CMK (cell line): ENCODE data around the gene CELF6.

Source experiments
- DNase-seq: peaks from one replicate; pipeline ENCODE4 v3.0.0-alpha.2; 2010; ENCODE audit warnings: low read depth

CELF6 gene

GRCh38 chr15:72271895-72272212, 48.1 kb downstream of the CELF6 start:
- peak; percentile 21 for DNase-seq

GRCh38 chr15:72271221-72271620, 48.7 kb downstream of the CELF6 start:
- no peak for DNase-seq

- no peak for DNase-seq
These were observed 50.2 kb downstream of the CELF6 start for GRCh38 chr15:72269739-72270138.

DNA sequence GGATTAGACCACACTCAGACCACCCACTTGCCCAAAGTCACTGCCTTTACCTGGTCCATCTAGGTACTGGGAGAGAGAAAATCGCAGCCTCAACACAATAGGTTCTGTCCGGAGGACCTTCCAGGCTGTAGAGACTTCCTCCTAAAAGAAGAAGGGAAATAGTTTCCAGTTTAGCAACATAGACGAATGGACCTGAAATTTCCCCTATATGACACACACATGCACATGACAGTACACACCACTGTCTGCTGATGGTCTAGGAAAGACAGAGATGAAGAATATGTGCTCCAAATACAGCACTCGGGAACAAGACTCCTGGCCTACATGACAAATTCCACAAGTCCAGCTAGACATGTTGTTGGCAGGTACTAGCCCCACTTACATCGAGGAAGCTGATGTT, 54.9 kb downstream of the CELF6 start:
- no peak for DNase-seq

- DNase-seq, result no peak
These were observed 67.2 kb downstream of the CELF6 start for GRCh38 chr15:72252663-72253299.

- DNase-seq, result no peak
These were observed 70.7 kb downstream of the CELF6 start for GRCh38 chr15:72249142-72249810.

- no peak for DNase-seq
These were observed 71.4 kb downstream of the CELF6 start for GRCh38 chr15:72248514-72248913.

DNA sequence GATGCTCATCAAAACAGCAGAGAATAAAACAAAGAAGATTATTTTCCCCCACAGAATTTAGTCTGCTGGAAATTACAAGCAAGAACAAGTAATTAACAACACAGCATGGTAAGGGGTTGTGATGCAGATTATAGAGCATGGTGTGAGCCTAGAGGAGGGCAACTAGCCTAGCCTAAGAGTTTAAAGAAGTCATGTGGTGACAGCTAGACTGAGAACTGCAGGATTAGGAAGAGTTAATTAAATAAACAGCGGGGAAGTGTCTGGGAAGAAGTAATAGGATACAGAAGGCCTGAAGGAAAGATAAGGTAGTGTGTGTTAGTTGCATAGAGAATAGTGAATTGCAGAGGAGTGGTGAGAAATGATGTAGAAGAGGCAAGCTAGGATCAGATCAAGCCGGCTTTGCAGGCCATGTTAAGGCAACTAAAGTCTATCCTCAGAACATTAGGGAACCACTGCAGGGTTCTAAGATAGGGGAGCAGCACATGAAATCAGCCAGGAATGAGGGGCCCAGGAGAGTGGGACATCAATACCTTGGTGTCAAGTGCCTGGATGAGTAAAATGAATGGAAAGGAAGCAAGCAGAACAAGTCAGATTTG, 77.1 kb downstream of the CELF6 start:
- DNase-seq, result no peak

GRCh38 chr15:72239652-72240051, 80.3 kb downstream of the CELF6 start:
- no peak for DNase-seq

DNA sequence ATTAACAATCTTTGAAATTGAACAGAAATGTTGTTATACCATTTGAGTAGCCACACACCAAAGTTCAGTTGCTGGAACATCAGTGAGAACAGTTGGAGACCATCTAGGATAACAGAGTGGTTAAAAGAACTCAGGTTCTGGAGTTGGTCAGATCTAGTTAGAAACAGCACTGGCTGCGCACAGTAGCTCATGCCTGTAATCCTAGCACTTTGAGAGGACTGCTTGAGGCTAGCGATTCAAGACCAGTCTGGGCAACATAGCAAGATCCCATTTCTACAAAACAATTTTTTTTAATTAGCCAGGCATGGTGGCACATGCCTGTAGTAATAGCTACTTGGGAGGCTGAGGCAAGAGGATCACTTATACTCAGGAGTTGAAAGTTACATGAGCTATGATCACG, 81.4 kb downstream of the CELF6 start:
- no peak for DNase-seq

DNA sequence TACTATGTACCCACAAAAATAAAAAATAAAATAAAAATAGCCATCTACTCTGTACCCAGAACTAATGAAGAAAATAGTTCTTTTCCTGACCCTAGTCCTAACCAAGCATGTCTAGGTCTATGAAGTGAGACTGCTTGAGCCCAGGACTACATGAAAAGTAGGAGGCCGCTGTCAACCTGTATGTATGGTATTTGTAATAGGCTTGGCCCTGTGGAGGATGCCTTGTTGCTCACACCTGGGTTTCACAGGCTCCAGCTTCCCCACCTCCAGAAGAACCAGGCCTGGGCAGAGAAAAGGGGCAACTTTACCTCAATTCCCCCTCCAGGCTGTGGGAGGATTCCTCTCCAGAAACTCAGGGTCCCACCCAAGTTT, 82.1 kb downstream of the CELF6 start:
- DNase-seq, result no peak

DNA sequence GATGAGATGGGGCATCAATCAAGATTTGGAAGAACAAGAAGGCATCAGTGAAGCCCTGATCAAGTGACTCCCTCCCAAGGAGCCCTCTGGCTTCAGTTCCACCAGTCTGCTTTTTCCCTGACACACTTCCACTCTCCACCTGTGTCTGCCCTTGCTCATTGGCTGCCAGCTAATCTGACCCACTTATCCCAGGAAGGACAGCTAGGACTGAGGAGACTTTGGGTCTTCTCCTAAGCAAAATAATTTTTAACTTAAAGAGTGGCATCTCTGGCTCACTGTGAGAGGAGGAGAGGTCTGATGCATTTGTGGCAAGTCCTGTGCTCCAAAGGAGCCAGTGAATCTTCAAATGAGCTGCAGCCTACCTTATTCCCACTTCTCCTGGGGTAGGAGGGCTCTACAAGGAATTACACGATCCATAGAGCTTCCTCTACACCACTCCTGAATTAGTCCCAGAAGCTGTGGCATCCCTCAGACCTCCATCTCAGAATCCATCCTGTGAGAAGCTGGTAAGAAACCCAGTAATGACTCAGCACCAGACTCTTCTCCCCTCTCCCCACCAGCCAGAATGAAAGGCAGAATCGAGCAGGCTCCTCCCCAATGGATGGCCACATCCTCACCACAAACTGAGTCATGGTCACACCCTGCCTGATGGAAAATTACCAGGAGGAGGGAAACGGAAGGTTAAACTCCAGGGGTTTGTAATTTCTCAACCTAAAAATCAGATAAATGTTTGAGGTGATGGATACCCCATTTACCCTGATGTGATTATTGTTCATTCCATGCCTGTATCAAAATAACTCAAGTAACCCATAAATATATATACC, 82.7 kb downstream of the CELF6 start:
- DNase-seq, result peak; percentile 95

DNA sequence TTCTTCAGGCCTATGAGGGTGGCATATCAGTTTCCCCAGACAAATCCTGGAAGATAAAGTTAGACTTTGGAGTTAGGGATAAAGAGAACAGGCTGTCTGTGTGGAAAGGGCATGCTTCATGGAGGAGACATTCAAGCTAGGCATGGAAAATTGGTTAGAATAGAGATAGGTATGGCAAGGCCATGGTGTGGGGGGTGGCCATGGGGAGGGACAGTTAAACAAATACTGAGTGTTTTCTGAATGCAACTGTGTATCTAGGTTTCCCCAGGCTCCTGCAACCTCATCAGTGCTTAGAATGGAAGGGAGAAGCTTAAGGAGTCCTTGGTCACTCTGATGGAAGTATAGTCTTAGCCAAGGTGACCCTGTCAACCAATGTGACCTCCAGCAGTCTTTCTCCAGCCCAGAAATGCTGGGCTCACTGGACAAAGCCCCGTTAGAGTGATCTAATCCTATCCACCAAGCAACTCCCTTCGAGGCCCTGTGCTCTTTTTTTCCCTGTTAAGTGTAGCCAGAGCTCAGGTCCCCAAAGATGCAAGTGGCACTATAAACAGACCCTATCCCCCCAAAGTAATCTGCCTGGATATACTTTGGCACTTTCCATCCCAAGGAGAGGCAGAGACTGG, 83.5 kb downstream of the CELF6 start:
- DNase-seq, result no peak

DNA sequence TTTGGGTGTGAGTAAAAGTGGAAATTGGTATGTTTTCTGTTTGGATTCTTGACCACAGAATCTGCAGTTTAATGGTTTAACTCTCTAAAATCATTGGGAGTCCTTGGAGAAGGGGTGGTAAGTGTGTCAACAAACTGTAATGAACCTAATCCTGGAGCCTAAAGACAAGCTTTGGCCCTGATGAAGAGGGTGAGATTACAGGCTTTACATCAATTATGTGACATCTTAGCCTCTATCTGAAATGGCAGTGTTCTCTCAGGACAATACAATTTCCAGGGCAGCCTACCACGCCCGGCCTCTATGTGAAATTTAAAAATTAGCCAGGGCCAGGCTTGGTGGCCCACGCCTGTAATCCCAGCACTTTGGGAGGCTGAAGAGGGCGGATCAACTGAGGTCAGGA, 84.7 kb downstream of the CELF6 start:
- no peak for DNase-seq
